ENCODE data around the gene CRTC1.

The CRTC1 gene

DNA sequence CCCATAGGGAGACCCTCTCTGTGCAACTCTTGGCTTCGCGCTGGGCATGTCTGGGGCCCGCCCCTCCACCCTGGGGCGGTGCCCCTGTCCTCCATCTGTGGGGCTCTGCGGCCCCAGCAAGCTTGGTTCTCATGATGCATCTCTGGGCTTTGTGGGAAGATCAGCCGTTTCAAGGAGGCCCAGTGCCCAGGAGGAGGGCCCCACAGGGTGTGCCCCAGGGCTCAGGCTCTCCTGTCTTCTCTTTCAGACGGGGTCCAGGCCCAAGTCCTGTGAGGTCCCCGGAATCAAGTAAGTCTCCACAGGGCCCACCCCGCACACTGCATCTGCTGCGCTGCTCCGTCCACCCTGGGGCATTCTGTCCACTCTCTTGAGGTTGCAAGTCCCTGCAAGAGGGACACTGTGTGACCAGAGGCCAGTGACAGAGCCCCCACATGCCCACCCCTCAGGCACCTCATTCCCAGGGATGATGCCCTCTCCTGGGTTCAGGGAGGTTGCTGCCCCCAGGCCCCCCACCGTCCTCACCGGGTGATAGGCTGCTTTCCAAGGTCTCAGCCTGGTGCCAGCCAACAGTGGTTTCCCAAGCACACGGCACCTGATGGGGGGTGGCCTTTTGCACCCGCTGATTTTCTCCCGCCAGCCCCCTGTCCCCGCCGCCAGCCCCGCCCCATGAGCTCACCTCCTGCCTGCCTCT lies 76.0 kb downstream of the CRTC1 start:
- no peak for DNase-seq (ENCODE audit: low spot score)
- TF ChIP-seq, protein P1, sequence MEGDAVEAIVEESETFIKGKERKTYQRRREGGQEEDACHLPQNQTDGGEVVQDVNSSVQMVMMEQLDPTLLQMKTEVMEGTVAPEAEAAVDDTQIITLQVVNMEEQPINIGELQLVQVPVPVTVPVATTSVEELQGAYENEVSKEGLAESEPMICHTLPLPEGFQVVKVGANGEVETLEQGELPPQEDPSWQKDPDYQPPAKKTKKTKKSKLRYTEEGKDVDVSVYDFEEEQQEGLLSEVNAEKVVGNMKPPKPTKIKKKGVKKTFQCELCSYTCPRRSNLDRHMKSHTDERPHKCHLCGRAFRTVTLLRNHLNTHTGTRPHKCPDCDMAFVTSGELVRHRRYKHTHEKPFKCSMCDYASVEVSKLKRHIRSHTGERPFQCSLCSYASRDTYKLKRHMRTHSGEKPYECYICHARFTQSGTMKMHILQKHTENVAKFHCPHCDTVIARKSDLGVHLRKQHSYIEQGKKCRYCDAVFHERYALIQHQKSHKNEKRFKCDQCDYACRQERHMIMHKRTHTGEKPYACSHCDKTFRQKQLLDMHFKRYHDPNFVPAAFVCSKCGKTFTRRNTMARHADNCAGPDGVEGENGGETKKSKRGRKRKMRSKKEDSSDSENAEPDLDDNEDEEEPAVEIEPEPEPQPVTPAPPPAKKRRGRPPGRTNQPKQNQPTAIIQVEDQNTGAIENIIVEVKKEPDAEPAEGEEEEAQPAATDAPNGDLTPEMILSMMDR (IDR thresholded peaks at IDR 0.05; ENCODE audit: extremely low read depth, missing control alignments): no peak

DNA sequence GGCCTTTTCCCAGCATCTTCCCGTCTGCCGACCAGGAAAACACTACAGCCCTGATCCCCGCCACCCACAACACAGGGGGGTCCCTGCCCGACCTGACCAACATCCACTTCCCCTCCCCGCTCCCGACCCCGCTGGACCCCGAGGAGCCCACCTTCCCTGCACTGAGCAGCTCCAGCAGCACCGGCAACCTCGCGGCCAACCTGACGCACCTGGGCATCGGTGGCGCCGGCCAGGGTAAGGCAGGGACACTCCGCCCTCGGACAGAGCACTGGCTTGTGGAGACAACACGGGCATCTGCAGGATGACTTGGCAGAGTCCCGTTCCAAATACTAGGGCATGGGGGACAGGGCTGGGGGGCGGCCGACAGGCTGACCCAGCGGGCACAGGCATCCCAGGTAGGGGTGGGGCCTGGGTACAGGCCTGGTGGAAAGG lies 76.5 kb downstream of the CRTC1 start:
- no peak for DNase-seq (ENCODE audit: low spot score)
- TF ChIP-seq, protein P1 (IDR thresholded peaks at IDR 0.05; ENCODE audit: extremely low read depth, missing control alignments): no peak

DNA sequence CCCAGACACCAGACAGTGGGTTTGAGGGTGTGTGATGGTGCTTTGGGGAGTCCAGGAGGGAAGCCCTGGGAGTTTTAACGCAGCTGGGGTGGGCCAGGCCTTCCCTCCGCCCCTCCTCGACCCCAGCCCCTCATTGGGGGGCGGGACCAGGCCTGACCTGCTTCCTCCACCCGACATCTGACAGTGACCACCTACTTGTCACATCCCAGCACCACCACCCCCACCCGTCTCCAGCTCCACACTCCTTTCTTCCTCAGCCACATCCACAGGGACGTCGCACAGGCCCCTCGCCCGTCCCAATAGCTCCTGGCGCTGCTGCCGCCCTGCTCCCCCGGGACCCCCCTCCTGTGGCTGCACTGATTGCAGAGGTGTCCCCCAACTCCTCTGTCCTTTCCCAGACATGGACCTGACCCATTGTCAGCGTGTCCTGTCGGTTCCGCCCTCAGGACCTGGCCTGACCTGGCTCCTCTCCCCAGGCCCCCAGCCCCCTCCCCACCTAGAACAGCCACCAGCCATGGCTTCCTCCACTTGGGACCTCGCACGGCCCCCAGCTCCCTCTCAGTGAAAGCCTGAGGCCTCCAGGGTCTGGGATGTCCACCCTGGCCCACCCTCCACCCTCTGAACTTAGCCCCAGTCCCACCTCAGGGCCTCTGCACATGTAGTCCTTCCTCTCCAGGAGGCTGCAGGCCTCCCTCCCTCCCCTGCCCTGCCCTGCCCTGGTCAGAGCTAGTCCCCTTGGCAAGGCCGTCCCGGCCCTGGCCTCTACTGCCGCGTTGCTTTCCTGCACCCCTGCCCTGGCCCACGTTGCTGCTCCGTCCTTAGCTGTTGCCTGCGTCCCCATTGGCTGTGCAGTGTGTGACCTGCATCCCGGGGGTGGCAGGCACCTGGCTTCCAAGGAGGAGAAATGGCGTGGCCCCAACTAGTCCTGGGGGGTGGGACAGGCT lies 77.2 kb downstream of the CRTC1 start:
- TF ChIP-seq, protein P1 (IDR thresholded peaks at IDR 0.05; ENCODE audit: extremely low read depth, missing control alignments): no peak
- no peak for DNase-seq (ENCODE audit: low spot score)

DNA sequence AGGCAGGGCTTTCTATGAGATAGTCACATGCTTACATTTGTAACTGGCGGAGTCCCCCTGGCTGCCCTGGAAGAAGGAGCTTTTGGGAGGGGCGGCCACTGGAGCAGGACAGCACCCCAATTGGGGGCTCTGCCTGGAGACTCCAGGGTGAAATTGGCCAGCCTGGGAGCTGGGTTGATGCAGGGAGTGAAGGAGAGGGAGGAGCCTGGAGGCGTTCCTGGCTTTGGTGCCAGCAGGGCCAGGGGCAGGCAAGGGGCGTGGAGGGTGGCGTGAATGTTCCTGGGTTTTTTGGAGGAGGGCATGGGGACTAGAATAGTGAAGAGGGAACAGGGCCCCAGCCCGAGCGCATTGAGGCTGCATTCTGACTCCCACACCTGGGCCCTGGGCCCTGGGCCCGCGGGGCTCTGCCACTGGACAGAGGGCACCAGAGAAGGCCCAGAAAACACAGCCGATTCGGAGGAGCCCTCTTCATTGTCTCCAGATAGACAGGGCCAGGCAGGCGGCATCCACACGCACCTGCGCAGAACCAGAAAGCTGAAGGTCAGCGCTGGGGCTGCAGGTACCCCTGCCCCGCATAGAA lies 78.1 kb downstream of the CRTC1 start:
- TF ChIP-seq, protein P1 (IDR thresholded peaks at IDR 0.05; ENCODE audit: extremely low read depth, missing control alignments): no peak
- no peak for DNase-seq (ENCODE audit: low spot score)

DNA sequence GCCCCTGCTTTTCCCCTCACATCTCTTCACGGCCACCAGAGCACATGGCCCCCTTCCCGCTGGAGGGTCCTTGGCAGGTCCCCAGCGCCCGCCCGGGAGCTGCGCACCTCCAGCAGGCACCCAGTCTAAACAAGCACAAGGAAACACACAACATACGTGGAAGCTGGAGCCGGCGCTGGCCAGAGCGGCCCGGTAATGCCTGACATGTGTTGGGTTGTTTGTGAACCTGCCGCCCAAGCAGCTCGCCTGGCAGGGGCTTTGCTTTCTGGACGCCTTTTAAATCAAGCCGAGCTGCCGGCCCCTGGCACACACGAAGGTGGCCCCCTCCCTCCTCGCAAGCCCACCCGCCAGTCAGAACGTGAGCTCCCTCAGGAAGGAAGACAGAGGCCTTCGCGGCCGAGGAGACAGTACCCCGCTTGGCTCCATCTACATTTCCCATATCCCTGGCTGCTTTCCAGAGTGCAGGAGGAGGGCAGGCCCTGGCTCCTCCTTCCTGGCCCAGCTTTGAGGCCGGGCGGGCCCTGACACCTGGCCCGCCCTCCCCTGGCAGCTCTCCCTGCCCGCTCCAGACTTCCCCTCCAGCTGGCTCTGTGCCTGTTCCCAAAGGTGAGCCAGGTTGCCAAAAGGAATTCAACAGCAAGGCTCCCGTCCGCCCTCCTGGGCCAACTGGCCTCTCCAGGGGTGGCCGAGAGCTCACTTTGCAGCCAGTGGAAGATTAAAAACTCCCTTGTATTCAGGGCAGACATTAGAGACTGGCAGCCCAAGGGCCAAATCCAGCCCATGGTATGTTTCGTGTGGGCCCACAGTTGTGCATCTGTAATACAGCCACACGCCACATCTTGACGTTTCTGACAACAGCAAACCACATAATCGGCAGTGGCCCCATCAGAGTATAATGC lies 78.9 kb downstream of the CRTC1 start:
- DNase-seq (ENCODE audit: low spot score): no peak
- TF ChIP-seq, protein P1 (IDR thresholded peaks at IDR 0.05; ENCODE audit: extremely low read depth, missing control alignments): no peak

DNA sequence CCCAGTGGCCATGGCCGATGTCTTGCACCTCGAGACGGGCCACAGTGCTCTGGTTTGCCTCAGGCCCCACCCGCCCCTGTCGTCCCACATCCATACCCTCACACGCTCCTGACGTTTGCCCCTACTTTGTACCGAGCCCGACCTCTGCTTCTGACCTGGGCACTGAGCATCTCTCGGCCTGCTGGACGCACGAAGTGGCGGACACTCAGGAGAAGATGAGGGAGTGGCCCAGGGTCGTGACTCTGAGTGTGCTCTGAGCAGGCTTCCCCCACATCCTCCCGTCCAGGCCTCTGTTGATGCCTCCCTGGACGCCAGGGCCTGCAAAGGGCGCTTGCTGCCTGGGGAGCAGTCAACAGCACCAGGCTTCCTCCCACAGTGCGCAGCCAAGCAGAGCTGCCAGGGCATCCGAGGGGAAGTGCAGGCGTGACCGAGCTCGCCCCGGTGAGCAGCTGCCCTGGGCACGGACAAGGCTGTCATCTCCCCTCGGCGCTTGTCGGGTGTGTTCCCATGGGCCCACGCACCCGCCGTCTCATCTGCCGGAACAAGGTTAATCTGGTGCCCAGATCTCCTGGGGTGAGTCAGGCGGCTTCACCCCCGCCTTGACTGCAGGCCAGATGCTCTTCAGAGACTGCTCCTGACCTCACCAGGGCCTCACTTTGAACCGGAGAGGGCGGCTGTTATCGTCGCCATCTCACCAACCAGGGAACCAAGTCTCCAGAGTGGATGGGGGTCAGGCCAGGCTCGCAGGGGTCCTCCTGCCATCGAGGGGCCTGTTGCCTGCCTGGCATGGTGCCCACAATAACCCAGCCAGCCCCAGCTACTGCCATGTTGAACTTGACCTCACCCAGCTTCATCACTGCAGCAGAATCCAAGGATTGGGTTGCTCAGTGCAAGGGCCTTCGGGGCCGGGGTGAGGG lies 80.5 kb downstream of the CRTC1 start:
- TF ChIP-seq, protein P1 (IDR thresholded peaks at IDR 0.05; ENCODE audit: extremely low read depth, missing control alignments): no peak
- no peak for DNase-seq (ENCODE audit: low spot score)

Measured in GM20000 (cell line).